SJCRH30 (cell line): ENCODE measurements around the gene KLF7. TPM values are rescaled to one million over a fixed set of nuclear protein-coding genes. Genes with fewer than 3 reads are reported as not detected.

Experiments used
- DNase-seq, 2 experiments: peaks; one replicate each; pipeline ENCODE4 v3.0.0-alpha.2; 2015 to 2020
- H3K27ac ChIP-seq: fragments of 250-450 bp; sonication (Bioruptor Pico); 2 replicates; pipeline ENCODE4 v1.5.1; 2020; ENCODE audit warnings: mild to moderate bottlenecking, moderate library complexity
- H3K27me3 ChIP-seq: fragments of 250-450 bp; sonication (Bioruptor Pico); 2 replicates; pipeline ENCODE4 v1.5.1; 2020; ENCODE audit warnings: mild to moderate bottlenecking, moderate library complexity
- H3K36me3 ChIP-seq: fragments of 250-450 bp; sonication (Bioruptor Pico); 2 replicates; pipeline ENCODE4 v1.5.1; 2020; ENCODE audit warnings: mild to moderate bottlenecking, moderate library complexity
- H3K4me1 ChIP-seq: fragments of 250-450 bp; sonication (Bioruptor Pico); 2 replicates; pipeline ENCODE4 v1.5.1; 2020; ENCODE audit warnings: mild to moderate bottlenecking, moderate library complexity
- H3K4me3 ChIP-seq: fragments of 250-450 bp; sonication (Bioruptor Pico); 2 replicates; pipeline ENCODE4 v1.5.1; 2020; ENCODE audit warnings: mild to moderate bottlenecking, moderate library complexity
- H3K9me3 ChIP-seq: fragments of 250-450 bp; sonication (Bioruptor Pico); replicated peaks from 2 replicates; pipeline ENCODE4 v1.5.1; 2020; ENCODE audit warnings: mild to moderate bottlenecking, moderate library complexity
- total RNA-seq: library from RNA; depleted of rRNA; stranded (reverse); fragments of >200 nt; shearing (Covaris generic); gene quantifications from 2 replicates; pipeline ENCODE4 v1.2.3, GENCODE V29; 2014

KLF7 gene
- total RNA-seq, 1 experiment from 2014 or later = 6.7 TPM

GRCh38 chr2:207112383-207112782, 53.4 kb downstream of the KLF7 start:
- no peaks in the 10 kb centered on the region for H3K27me3 ChIP-seq
- H3K27ac ChIP-seq = no peak overlapping the region
- DNase-seq = no peak
- no peaks in the 10 kb centered on the region for H3K9me3 ChIP-seq
- H3K4me3 ChIP-seq = no peak overlapping the region
- peaks cover 12% of the 10 kb centered on the region for H3K4me1 ChIP-seq
- no peaks in the 10 kb centered on the region for H3K36me3 ChIP-seq

- H3K27me3 ChIP-seq = no peaks in the 10 kb centered on the region
- peaks cover 14% of the 10 kb centered on the region for H3K4me1 ChIP-seq
- H3K4me3 ChIP-seq = no peak overlapping the region
- H3K27ac ChIP-seq = no peak overlapping the region
- no peak for DNase-seq
- no peaks in the 10 kb centered on the region for H3K36me3 ChIP-seq
- no peaks in the 10 kb centered on the region for H3K9me3 ChIP-seq
These were observed 54.0 kb downstream of the KLF7 start for GRCh38 chr2:207111757-207112156.

- H3K27me3 ChIP-seq = no peaks in the 10 kb centered on the region
- no peaks in the 10 kb centered on the region for H3K36me3 ChIP-seq
- H3K4me3 ChIP-seq = no peak overlapping the region
- H3K27ac ChIP-seq = no peak overlapping the region
- no peaks in the 10 kb centered on the region for H3K9me3 ChIP-seq
- peaks cover 11% of the 10 kb centered on the region for H3K4me1 ChIP-seq
- DNase-seq = no peak
These were observed 55.0 kb downstream of the KLF7 start for GRCh38 chr2:207110715-207111114.

- Histone ChIP-seq H3K4me1 (peaks cover 11% of the 10 kb centered on the region), H3K9me3 (no peaks in the 10 kb centered on the region), H3K4me3 (no peak overlapping the region), H3K27me3 (no peaks in the 10 kb centered on the region), H3K36me3 (no peaks in the 10 kb centered on the region), H3K27ac (no peak overlapping the region)
- no peak for DNase-seq
These were observed 55.4 kb downstream of the KLF7 start for GRCh38 chr2:207110310-207110709.

- Histone ChIP-seq H3K4me3 (no peak overlapping the region), H3K27ac (no peak overlapping the region), H3K27me3 (no peaks in the 10 kb centered on the region), H3K9me3 (no peaks in the 10 kb centered on the region), H3K4me1 (peaks cover 11% of the 10 kb centered on the region), H3K36me3 (no peaks in the 10 kb centered on the region)
- DNase-seq = no peak
These were observed 56.0 kb downstream of the KLF7 start for GRCh38 chr2:207109768-207110167.

GRCh38 chr2:207108440-207108839, 57.3 kb downstream of the KLF7 start:
- Histone ChIP-seq H3K27me3 (no peaks in the 10 kb centered on the region), H3K36me3 (no peaks in the 10 kb centered on the region), H3K9me3 (no peaks in the 10 kb centered on the region), H3K4me3 (no peak overlapping the region), H3K4me1 (peaks cover 11% of the 10 kb centered on the region), H3K27ac (no peak overlapping the region)
- DNase-seq = no peak

GRCh38 chr2:207107551-207107950, 58.2 kb downstream of the KLF7 start:
- Histone ChIP-seq H3K36me3 (no peaks in the 10 kb centered on the region), H3K4me1 (peaks cover 11% of the 10 kb centered on the region), H3K27me3 (no peaks in the 10 kb centered on the region), H3K4me3 (no peak overlapping the region), H3K27ac (peak overlapping the region; percentile 38; the same call in 1 of the 2 replicates), H3K9me3 (no peaks in the 10 kb centered on the region)
- peak; percentile 36 to 59 for DNase-seq

GRCh38 chr2:207107131-207107530, 58.6 kb downstream of the KLF7 start:
- no peaks in the 10 kb centered on the region for H3K36me3 ChIP-seq
- no peaks in the 10 kb centered on the region for H3K9me3 ChIP-seq
- peak overlapping the region; percentile 38; the same call in 1 of the 2 replicates for H3K27ac ChIP-seq
- H3K4me3 ChIP-seq = no peak overlapping the region
- peaks cover 11% of the 10 kb centered on the region for H3K4me1 ChIP-seq
- no peaks in the 10 kb centered on the region for H3K27me3 ChIP-seq
- peak in 1 of 2 experiments; percentile 32 for DNase-seq

- no peaks in the 10 kb centered on the region for H3K9me3 ChIP-seq
- no peak for DNase-seq
- H3K4me1 ChIP-seq = peaks cover 9% of the 10 kb centered on the region
- no peaks in the 10 kb centered on the region for H3K27me3 ChIP-seq
- no peaks in the 10 kb centered on the region for H3K36me3 ChIP-seq
- H3K4me3 ChIP-seq = no peak overlapping the region
- H3K27ac ChIP-seq = no peak overlapping the region
These were observed 62.6 kb downstream of the KLF7 start for GRCh38 chr2:207103132-207103531.

GRCh38 chr2:207101984-207102383, 63.8 kb downstream of the KLF7 start:
- H3K27me3 ChIP-seq = no peaks in the 10 kb centered on the region
- no peaks in the 10 kb centered on the region for H3K4me1 ChIP-seq
- no peaks in the 10 kb centered on the region; the same call in 1 of the 2 replicates for H3K9me3 ChIP-seq
- no peak for DNase-seq
- no peak overlapping the region for H3K27ac ChIP-seq
- no peaks in the 10 kb centered on the region for H3K36me3 ChIP-seq
- H3K4me3 ChIP-seq = no peak overlapping the region

GRCh38 chr2:207097278-207097677, 68.5 kb downstream of the KLF7 start:
- no peaks in the 10 kb centered on the region for H3K36me3 ChIP-seq
- no peak for DNase-seq
- H3K9me3 ChIP-seq = no peaks in the 10 kb centered on the region; the same call in 1 of the 2 replicates
- H3K4me3 ChIP-seq = no peak overlapping the region
- no peaks in the 10 kb centered on the region for H3K4me1 ChIP-seq
- H3K27me3 ChIP-seq = no peaks in the 10 kb centered on the region
- no peak overlapping the region for H3K27ac ChIP-seq

GRCh38 chr2:207095963-207096362, 69.8 kb downstream of the KLF7 start:
- Histone ChIP-seq H3K27me3 (no peaks in the 10 kb centered on the region), H3K9me3 (no peaks in the 10 kb centered on the region; the same call in 1 of the 2 replicates), H3K27ac (no peak overlapping the region), H3K4me3 (no peak overlapping the region), H3K4me1 (no peaks in the 10 kb centered on the region), H3K36me3 (no peaks in the 10 kb centered on the region)
- DNase-seq = no peak

- no peak overlapping the region for H3K4me3 ChIP-seq
- no peaks in the 10 kb centered on the region; the same call in 1 of the 2 replicates for H3K9me3 ChIP-seq
- no peak for DNase-seq
- H3K27ac ChIP-seq = no peak overlapping the region
- no peaks in the 10 kb centered on the region for H3K27me3 ChIP-seq
- no peaks in the 10 kb centered on the region; the same call in 1 of the 2 replicates for H3K4me1 ChIP-seq
- no peaks in the 10 kb centered on the region for H3K36me3 ChIP-seq
These were observed 72.5 kb downstream of the KLF7 start for GRCh38 chr2:207093234-207093633.

- Histone ChIP-seq H3K27ac (no peak overlapping the region), H3K27me3 (no peaks in the 10 kb centered on the region), H3K36me3 (no peaks in the 10 kb centered on the region), H3K4me3 (no peak overlapping the region), H3K4me1 (no peaks in the 10 kb centered on the region; the same call in 1 of the 2 replicates), H3K9me3 (no peaks in the 10 kb centered on the region; the same call in 1 of the 2 replicates)
- no peak for DNase-seq
These were observed 72.9 kb downstream of the KLF7 start for GRCh38 chr2:207092818-207093217.

GRCh38 chr2:207091928-207092327, 73.8 kb downstream of the KLF7 start:
- Histone ChIP-seq H3K4me1 (no peaks in the 10 kb centered on the region; the same call in 1 of the 2 replicates), H3K36me3 (no peaks in the 10 kb centered on the region), H3K4me3 (no peak overlapping the region), H3K27ac (no peak overlapping the region), H3K9me3 (no peaks in the 10 kb centered on the region), H3K27me3 (no peaks in the 10 kb centered on the region)
- DNase-seq = no peak

GRCh38 chr2:207091176-207091575, 74.6 kb downstream of the KLF7 start:
- H3K9me3 ChIP-seq = no peaks in the 10 kb centered on the region
- DNase-seq = no peak
- no peaks in the 10 kb centered on the region; the same call in 1 of the 2 replicates for H3K4me1 ChIP-seq
- no peak overlapping the region for H3K4me3 ChIP-seq
- no peak overlapping the region for H3K27ac ChIP-seq
- H3K36me3 ChIP-seq = no peaks in the 10 kb centered on the region
- no peaks in the 10 kb centered on the region for H3K27me3 ChIP-seq
